CD1c-positive myeloid dendritic cell (primary cell): ENCODE measurements around the gene SYMPK.

Experiments
- DNase-seq: peaks from one replicate; pipeline ENCODE4 v3.0.0-alpha.2; 2016; ENCODE audit errors: extremely low spot score

The SYMPK gene

DNA sequence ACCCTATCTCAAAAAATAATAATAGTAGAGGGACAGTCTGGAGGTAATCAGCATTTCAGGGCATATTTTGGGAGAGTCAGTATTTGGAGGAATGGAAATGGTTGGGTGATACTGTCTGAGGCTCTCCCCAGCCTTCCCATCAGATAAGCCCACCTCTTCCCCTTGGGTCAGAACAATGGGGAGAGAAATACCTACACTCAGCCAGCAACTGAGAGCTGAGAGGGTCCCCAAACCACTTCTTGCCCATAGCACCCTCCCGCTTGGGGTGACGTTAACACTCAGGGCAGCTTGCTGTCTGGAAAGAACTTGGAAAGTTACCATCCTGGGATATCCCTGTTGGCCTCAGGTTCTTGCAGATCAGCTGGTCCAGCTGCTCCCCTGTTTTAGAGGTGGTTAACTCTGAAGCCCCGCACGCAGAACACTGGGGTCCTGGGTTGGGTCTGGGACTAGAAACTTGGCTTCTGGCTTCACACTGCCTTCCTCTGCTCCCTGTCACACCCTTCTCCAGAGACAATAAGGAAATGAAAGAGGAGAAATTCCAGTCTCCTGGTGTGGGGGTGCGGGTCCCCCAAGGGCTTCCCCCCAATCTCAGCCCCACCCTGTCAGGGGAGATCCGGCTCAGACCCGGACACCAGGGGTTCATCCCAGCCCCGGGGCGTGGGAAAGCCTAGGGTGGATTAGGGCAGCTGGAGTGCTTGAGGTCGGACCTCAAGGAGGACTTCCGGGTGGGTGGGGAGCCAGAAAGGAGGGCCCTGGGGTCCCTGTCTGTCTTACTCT is 3.6 kb upstream of the SYMPK start:
- no peak for DNase-seq

DNA sequence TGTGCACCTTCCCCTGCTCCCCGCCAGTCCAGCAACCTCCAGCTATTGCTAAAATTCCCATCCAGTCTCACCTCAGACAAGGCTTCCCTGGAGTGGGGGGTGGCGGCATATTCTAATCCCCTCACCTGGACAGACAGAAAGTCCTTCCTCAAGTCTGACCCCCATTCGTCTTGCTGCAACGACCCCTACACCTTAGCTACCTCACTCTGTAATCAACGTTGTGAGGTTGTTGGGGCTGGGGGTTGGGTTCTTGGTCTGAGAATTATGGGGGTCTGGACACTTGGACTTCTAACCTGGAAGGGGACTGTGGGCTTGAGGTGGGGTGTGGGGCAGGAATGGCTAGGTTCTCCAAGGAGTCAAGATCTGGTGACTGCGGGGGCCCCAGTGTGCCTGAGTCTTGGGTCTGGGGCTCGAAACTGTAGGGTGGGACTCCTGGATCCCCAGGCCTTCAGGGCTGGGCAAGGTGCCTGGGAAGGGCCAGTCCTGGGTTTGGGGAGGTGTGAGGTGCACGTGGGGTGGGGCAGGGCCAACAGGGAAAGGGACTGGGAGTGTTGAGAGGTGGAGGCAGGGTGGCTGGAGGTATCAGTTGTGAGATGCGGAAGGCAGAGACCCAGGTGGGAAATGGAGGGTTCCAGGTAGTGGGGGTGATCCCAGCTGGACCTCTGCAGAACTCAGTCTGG is 2.5 kb upstream of the SYMPK start:
- DNase-seq: no peak

DNA sequence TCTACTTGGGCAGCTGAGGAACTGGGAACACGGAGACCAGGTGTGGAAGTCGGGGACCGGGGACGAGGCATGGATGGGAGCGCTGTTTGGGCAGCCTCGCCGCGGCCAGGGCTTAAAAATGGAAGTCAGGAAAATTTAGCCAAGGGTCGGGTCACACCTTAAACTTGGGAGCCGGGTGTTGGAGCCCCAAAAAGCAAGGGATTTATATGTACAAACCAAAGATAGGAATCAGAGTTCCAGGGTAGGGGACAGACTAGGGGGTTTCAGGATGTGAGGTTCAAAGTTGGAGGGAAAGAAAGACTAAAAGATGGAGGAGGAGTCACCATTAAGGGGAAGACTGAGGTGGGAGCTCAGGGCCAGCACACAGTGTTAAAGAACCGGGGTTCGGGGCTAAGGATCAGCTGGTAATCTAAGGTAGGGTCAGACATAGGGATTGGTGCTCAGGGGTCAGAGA is 1.7 kb upstream of the SYMPK start:
- DNase-seq: no peak

DNA sequence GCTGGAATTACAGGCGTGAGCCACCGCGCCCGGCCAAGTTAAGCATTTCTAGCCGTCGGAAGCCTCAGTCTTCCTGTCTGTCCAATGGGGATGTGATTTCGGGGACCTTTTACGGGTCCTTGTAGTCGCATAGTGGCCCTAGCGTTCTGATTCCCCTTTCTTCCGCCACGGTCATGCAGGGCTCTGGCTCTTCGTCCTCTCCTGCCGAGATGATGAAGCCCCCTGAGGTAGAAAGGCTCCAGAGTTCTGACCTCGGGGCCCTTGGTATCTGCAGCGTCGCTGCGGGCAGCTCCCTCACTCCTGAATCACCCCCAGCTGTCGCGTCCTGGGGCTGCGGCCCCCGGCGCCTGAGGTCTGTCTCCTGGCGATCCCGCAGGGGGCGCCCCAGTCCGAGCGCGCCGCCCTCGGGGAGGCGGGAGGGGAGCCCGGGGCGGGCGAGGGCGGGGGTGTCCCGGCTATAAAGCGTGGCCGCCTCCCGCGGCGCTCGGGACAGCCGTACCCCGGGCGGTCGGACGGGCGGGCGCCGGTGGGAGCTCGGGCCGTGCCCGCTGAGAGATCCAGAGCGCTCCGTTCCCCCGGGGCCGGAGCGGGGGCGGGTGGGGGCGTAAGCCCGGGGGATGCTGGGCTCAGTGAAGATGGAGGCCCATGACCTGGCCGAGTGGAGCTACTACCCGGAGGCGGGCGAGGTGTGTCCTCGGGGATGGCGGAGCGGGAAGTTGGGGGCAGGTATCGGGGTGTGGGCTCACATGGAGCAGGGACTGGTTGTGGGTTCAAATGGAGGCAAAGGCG is 1.1 kb upstream of the SYMPK start, which contains the start of gene FOXA3:
Gene FOXA3, plus strand, starts transcription at position 487 of the 789 bp plus-strand sequence. Its CDS starts 131 bp downstream, at position 618.
- DNase-seq: peak; percentile 66

DNA sequence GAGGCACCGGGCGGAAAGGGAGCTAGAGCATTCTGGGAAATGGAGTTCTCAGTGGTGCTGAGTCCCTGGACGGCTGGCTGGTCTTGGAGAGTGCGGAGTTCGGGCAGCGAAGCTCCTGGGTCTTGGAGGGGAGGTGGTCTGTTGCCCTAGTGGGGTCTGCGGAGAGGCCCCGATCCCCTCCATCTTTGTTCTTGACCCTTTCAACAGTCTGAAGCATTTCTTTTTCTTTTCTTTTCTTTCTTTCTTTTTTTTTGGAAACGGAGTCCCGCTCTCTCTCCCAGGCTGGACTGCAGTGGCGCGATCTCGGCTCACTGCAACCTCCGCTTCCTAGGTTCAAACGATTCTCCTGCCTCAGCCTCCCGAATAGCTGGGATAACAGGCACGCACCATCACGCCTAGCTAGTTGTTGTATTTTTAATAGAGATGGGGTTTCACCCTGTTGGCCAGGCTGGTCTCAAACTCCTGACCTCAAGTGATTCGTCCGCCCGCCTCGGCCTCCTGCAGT is 440 bp upstream of the SYMPK start:
- no peak for DNase-seq

DNA sequence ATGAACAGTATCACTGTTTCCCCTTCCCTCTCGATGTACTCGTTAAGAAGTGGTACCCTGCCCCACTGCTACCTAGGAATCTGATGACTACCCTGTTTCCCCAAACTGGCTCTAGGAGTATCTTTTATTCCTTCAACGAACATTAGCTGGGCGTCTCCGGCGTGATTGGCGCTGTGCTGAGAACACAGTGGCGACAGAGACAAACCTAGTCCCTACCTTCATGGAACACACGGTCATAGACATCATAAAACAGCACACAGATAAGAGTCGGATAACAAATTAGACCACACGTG is 730 bp downstream of the SYMPK start:
- DNase-seq: peak; percentile 2

DNA sequence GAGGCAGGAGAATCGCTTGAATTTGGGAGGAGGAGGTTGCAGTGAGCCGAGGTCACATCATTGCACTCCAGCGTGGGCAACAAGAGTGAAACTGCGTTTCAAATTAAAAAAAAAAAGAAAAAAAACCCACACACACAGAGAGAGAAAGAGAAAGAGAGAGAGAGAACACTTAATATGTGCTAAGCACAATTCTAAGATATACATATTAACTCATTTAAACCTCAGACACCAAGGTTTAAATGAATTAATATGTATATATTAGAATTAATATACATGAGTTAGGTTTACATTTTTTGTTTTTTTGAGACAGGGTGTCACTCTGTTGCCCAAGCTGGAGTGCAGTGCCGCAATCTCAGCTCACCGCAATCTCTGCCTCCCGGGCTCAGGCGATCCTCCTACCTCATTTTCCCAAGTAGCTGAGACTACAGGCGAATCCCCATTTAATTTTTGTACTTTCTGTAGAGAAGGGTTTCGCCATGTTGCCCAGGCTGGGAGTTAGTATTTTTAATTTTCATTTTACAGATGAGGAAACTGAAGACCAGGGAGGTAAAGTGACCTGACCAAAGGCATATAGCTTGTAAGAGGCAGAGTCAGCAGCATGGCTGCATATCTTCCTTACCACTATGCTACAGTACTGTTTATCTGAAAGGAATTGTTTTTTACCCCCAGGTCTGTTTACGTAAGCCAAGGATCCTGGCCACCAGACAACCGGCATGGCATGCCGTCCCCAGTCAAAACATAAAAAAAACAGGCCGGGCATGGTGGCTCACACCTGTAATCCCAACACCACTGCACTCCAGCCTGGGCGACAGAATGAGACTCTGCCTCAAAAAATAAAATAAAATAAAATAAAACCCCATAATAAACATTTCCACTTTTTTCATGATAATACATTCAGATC is 2.3 kb downstream of the SYMPK start:
- DNase-seq: no peak

DNA sequence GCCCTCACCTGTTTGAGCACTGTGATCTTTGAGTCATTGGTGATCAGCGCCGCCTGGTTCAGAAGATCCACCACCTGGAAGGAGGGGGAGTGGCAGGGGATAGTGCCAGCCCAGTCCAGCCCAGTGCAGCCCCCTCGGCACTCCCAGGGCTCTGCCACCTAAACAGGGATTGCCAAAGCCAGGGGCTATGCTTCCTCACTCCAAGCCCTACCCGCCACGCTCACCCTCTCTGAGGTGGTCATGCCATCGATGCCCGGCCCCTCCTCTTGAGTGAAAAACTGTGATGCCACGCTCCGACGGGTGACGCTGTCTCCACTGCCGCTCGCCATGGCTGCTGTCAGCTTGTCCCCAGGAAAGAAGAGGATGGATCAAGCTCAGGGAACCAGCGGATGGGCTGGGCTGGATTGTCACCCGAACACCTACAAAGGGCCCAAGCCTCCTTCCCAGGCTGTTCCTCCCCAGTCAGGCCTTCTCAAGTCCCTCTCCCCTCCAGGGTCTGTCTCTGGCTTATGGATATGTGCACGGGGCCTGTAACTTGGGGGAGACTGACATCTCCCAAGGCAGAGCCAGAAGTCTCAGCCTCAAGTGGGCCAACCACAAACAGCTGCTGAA is 8.7 kb downstream of the SYMPK start:
- no peak for DNase-seq

DNA sequence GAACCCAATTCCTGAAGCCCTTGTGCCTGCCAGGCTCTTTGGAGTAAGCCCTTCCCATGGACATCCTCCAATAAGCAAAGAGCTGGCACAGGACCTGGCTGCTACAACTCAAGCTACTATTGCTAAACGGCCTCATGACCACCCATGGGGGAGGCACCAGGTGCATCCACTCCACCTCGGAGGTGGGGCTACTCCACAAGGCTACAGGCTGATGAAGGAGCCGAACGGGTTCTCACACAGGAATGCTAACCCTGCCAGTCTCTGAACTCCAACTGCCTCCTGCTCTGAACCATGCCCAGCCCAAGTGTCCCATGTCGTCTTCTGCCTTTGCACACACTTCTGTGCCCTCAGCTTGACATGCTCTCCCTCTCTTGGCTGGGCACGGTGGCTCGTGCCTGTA is 10.0 kb downstream of the SYMPK start:
- no peak for DNase-seq

DNA sequence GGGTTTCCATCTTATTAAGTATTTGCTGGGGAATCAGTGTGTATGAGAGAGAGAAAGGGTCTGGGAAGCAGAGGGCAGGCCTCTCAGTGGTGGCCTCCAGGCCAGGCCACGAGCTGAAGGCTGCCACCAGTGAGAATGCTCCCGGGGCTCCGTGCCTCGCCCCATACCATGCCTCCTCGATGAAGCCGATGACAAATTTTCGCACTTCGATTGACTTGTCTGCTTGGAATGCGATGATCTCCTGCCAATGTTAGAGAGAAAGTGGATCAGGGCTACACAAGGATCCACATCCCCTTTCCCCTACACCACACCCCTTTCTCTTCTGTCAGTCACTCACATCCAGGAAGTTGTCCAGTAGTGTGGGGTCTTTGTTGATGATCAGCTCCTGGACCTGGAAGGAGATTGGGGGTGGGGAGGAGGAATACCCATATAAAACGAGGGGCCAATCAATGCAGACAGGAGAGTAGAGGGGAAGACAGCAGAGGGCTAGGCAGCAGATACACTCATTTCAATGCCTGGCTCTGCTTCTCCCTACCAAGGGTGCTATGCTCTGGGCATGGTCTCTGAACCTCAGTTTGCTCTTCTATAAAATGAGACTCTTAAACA is 10.7 kb downstream of the SYMPK start:
- no peak for DNase-seq

DNA sequence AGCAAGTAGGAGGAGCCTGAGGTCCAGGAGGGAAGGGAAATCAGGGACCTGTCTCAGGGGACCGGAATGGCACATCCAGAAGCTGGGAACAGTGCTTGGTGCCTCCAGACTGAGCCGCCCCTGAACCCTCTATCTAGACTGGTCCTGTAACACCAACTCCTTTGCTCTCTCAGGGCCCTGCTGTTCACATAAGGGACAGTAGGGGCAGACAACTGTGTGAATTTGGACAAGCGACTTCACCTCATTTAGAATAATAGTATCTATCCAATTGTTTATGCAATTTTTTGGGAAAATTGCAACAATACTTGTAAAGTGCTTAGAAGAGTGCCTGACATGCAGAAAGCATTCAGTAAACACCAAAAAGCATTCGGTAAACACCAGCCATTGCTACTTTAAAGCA is 14.0 kb downstream of the SYMPK start:
- no peak for DNase-seq

DNA sequence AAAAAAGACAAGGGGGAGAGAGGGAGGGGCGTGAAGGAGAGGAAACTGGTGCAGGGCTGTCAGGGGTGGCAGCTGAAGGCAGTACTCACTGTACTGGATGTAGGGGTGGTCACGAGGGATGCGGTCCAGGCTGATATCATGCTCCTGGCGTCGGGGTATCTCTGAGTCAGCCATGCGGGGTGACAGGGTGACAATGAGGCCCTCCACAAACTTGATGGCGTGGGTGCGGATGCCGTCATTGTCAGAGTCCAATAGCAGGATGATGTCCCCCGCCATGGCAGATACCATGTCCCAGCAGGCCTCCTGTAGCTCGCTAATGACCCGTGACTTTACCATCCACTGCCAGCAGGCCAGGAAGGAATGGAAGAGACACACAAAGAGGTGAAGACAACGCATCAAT is 15.3 kb downstream of the SYMPK start:
- no peak for DNase-seq

DNA sequence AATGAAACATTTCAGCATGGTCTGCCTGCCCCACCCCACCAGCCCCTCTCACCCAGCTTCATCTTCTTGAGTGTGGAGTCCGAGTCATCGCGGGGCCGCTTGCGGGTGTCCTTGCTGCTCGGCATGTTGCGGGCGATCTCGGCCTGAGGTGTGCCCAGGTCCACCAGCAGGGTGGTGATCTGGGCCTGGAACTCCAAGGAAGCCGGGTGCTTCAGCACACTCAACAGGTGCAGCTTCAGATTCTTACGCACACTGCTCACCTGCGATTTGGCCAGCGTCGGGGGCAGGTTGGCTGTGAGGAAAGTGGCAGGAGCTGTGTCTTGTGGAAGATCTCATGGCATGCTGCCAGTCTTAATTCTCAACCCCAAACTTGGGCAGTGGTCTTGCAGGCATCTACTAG is 20.7 kb downstream of the SYMPK start:
- no peak for DNase-seq

DNA sequence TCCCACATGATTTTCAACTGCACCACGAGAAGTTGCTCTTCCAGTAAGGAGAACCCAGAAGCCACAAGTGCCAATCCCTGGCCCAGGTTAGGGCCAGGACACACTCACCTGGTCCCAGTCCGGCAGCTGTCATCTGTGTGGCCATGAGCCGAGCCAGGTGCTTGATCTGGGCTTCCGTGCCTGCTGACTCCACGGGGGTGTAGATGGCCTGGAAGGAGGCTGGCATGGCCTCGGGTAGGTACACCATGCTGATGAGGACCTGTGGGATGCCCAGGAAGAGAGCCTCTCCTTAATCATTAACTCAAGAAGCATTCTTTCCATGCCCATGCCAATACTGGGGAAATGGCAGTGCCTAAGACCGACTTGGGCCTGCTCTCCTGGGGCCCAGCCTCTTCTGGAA is 28.0 kb downstream of the SYMPK start:
- no peak for DNase-seq

DNA sequence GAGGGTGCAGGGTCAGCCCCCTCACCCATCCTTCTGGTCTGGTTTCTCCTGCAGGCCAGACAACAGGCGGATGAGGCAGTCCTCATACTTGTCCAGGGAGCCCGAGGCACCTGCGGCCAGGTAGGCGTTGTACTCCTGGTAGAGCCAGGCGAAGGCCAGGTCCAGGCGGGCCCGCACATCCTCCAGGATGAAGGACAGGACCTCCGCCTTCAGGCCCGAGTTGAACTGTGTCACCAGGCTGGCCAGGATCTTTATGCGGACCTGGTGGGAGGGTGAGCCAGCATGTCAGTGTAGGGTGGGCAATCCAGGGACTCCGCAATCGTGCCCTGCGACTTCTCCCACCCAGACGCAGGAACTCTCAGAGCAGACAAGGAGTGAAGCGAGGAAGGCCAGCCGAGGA is 34.0 kb downstream of the SYMPK start:
- DNase-seq: no peak

DNA sequence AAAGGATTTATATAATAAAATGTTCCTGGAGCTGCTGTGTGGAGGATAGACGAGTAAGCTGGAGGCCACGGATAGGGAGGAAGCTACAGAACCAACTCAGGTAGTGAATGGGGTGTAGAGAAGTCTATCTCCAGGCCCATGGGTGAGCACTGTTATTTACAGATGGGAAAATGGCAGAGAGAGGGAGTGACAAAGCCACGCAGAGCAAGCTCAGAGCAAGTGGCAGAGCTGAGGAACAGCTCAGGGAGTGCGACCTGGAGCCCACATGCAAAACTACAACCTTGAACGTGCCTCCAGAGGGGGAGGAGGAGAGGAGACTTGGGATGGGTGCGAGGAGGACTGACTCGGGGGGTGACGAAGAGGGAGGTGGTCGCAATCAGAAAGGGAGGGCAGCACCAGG is 34.4 kb downstream of the SYMPK start:
- DNase-seq: no peak

DNA sequence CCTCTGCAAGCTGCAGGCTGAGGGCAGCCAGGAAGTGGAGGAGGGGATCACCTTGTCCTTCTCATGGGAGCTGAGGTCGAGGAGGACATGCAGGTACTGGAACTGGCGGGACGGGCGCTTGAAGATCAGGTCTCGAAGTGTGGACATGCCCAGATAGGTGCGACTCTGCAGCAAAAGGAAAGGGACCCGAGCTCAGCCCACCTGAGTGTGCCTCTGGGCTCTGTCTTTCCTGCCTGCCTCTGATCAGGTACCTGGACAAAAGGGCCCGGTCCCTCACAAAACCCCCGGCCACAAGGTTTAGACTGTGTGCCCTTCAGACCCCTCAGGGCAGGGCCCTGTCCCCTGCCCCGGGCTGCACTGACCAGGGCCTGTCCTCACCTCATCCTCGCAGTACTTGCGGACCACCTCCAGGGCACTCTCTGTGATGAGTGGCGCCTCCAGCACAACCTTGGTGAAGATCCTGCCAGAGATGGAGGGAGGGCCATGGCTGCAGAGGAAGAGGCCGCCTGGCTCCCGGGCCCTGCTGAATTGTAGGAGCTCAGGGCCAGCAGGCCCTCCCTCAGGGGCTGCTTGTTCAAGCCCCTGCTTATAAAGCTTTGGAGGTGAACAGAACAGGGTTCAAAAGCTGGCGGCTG is 35.4 kb downstream of the SYMPK start:
- no peak for DNase-seq

DNA sequence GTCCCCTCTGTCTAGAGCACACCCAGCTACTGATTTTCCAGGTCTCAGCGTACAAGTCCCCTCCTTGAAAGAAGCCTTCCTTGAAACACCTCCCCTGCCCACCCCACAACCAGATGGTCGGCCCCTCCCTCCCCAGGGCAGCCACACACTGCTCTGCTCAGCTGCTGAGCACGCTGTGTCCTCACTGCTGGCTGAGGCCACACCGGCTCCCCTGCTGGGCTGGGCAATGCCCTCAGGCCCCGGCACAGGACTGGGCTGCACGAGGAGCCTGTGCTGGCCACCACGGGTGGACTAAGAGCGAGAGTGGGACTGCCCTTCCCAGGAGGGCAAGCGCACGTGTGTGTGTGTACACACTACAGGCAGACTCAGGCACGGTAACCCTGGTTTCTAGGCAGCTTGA is 36.0 kb downstream of the SYMPK start:
- no peak for DNase-seq

DNA sequence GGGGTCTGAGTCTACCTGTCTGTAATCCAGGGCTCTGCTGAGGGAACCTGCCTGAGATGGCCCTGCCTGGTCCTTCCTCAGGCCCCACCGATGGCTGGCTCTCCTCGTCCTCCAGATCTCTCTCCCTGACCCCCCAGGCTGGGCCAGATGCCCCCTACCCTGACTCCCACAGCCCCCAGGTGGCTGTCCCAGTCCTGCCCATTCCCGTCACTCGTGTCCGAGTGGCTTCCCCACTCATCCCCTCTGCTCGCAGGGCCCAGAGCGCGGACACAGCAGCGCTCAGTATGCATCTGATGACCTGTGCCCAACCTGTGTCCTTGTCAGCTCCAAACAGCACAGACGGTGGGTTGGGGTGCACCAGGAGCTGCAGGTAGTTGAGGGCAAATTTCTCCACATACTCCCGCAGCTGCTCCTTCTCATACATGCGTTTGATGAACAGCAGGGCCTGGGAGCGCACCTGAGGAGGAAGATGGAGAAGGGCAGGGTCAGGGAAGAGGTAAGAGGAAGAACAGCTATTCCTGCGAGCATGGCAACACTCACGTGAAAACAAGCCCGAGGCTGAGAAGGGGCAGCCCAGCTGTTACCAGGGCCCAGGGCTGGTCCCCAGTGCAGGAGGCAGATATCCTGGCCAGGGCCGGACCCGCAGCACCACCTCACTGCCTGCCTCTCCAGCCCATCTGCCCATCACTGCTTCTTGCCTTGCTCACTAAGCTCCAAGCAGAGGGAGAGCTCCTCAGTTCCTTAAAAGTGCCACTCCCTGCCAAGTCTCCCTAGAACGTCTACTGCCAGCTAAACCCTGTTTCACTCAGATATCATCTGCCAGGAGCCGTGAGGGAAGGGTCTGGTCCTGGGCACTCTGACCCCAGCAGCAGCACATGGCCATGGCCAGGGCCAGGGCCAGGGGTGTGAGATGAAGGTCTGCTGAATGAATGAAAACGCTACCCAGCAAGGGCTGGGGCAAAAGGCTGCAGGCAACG is 36.7 kb downstream of the SYMPK start:
- no peak for DNase-seq
